Measurements from ENCODE around the gene EPB41L4A. TPM values are rescaled to one million over a fixed set of nuclear protein-coding genes. Genes with fewer than 3 reads are reported as not detected.

The EPB41L4A gene
- total RNA-seq, 3 donors from 2014 or later = 11.8 to 18.2 (median 13.2) TPM

GRCh38 chr5:112283943-112284929 lies 134.8 kb downstream of the EPB41L4A start:
- Histone ChIP-seq H3K4me3 (no peak overlapping the region), H3K4me1 (ENCODE audit: low read depth) (no peaks in the 10 kb centered on the region), H3K36me3 (ENCODE audit: low read depth) (no peaks in the 10 kb centered on the region), H3K9me3 (no peaks in the 10 kb centered on the region)
- intact Hi-C loops (cut with DNase I, micrococcal nuclease) = no loop called here
- ATAC-seq = no peak
- TF ChIP-seq CTCF (IDR thresholded peaks at IDR 0.05) = no peak
- no peak for DNase-seq

- no peaks in the 10 kb centered on the region for H3K4me1 ChIP-seq (ENCODE audit: low read depth)
- no peak for ATAC-seq
- intact Hi-C loops (cut with DNase I, micrococcal nuclease) = no loop called here
- no peak overlapping the region for H3K4me3 ChIP-seq
- H3K36me3 ChIP-seq (ENCODE audit: low read depth) = no peaks in the 10 kb centered on the region
- no peak for DNase-seq
- H3K9me3 ChIP-seq = no peaks in the 10 kb centered on the region
- TF ChIP-seq CTCF (IDR thresholded peaks at IDR 0.05) = no peak
Measured at GRCh38 chr5:112283034-112283582, 136.0 kb downstream of the EPB41L4A start.

GRCh38 chr5:112279082-112279481 lies 140.0 kb downstream of the EPB41L4A start:
- intact Hi-C loops (cut with DNase I, micrococcal nuclease) = no loop called here
- no peak for ATAC-seq

GRCh38 chr5:112276991-112277390 lies 142.1 kb downstream of the EPB41L4A start:
- intact Hi-C loops (cut with DNase I, micrococcal nuclease) = no loop called here
- H3K4me1 ChIP-seq (ENCODE audit: low read depth) = no peaks in the 10 kb centered on the region
- ATAC-seq (no peak), DNase-seq (no peak)
- no peaks in the 10 kb centered on the region for H3K9me3 ChIP-seq
- no peak overlapping the region for H3K4me3 ChIP-seq
- no peak for TF ChIP-seq CTCF (IDR thresholded peaks at IDR 0.05)
- no peaks in the 10 kb centered on the region for H3K36me3 ChIP-seq (ENCODE audit: low read depth)

More at GRCh38 chr5:112279082-112279481, 140.0 kb downstream of the EPB41L4A start:
- no peak for TF ChIP-seq CTCF (IDR thresholded peaks at IDR 0.05)
- Histone ChIP-seq H3K4me3 (no peak overlapping the region), H3K36me3 (ENCODE audit: low read depth) (no peaks in the 10 kb centered on the region), H3K4me1 (ENCODE audit: low read depth) (no peaks in the 10 kb centered on the region), H3K9me3 (no peaks in the 10 kb centered on the region)
- DNase-seq = no peak

GRCh38 chr5:112275671-112276070 lies 143.4 kb downstream of the EPB41L4A start:
- intact Hi-C loops (cut with DNase I, micrococcal nuclease) = no loop called here
- Histone ChIP-seq H3K4me1 (ENCODE audit: low read depth) (no peaks in the 10 kb centered on the region), H3K36me3 (ENCODE audit: low read depth) (no peaks in the 10 kb centered on the region), H3K4me3 (no peak overlapping the region), H3K9me3 (no peaks in the 10 kb centered on the region)
- ATAC-seq = no peak
- TF ChIP-seq CTCF (IDR thresholded peaks at IDR 0.05) = no peak
- no peak for DNase-seq
